NCI-H2171 treated with DMSO at 0.1 percent for 48 hours (cell line): Measurements from ENCODE around the gene SH3RF2.
"Not testable (repeated sequence)": the region's sequence is repeated elsewhere in the genome, so short reads cannot be mapped to it uniquely, and the experiment has no call there.

Source experiments
- DNase-seq: peaks from one replicate; lab custom pipeline; 2025; lab: John Stamatoyannopoulos, UW

The SH3RF2 gene

GRCh38 chr5:145951071-145951470 lies 14.7 kb downstream of the SH3RF2 start:
- no peak for DNase-seq

- no peak for DNase-seq
Measured at GRCh38 chr5:145953202-145953601, 16.8 kb downstream of the SH3RF2 start.

- not testable (repeated sequence) for DNase-seq
Measured at GRCh38 chr5:145954140-145954539, 17.8 kb downstream of the SH3RF2 start.

GRCh38 chr5:145957388-145957787 lies 21.0 kb downstream of the SH3RF2 start:
- no peak for DNase-seq

GRCh38 chr5:145958436-145958835 lies 22.1 kb downstream of the SH3RF2 start:
- DNase-seq = no peak

GRCh38 chr5:145960166-145960565 lies 23.8 kb downstream of the SH3RF2 start:
- DNase-seq = no peak

GRCh38 chr5:145960848-145961600 lies 24.6 kb downstream of the SH3RF2 start:
- no peak for DNase-seq

GRCh38 chr5:145962001-145962400 lies 25.6 kb downstream of the SH3RF2 start:
- no peak for DNase-seq

- DNase-seq = not testable (repeated sequence)
Measured at GRCh38 chr5:145964008-145964407, 27.6 kb downstream of the SH3RF2 start.

- no peak for DNase-seq
Measured at GRCh38 chr5:145965804-145966203, 29.4 kb downstream of the SH3RF2 start.

GRCh38 chr5:145967296-145967695 lies 30.9 kb downstream of the SH3RF2 start:
- DNase-seq = no peak

GRCh38 chr5:145968970-145969713 lies 32.8 kb downstream of the SH3RF2 start:
- DNase-seq = no peak

GRCh38 chr5:145969714-145970092 lies 33.3 kb downstream of the SH3RF2 start:
- DNase-seq = no peak

GRCh38 chr5:145971108-145971507 lies 34.7 kb downstream of the SH3RF2 start:
- DNase-seq = no peak

GRCh38 chr5:145971701-145972100 lies 35.3 kb downstream of the SH3RF2 start:
- no peak for DNase-seq

- DNase-seq = no peak
Measured at GRCh38 chr5:145975001-145975360, 38.6 kb downstream of the SH3RF2 start.

GRCh38 chr5:145975361-145976066 lies 39.1 kb downstream of the SH3RF2 start:
- no peak for DNase-seq

- no peak for DNase-seq
Measured at GRCh38 chr5:145976431-145977155, 40.2 kb downstream of the SH3RF2 start.

GRCh38 chr5:145978171-145978570 lies 41.8 kb downstream of the SH3RF2 start:
- no peak for DNase-seq

GRCh38 chr5:145978708-145979107 lies 42.3 kb downstream of the SH3RF2 start:
- DNase-seq = no peak

GRCh38 chr5:145979270-145980223 lies 43.2 kb downstream of the SH3RF2 start:
- no peak for DNase-seq
